Nephron (organoid): Measurements from ENCODE around the gene ZEB2.

ENCODE experiments used
- H3K27ac Mint-ChIP-seq, 3 experiments: 2 replicates each; pipeline ENCODE4 v1.8.0; 2020; ENCODE audit warnings: mixed read lengths in 3 of 3, mild to moderate bottlenecking in 2 of 3, moderate library complexity in 1 of 3
- H3K27me3 Mint-ChIP-seq: 2 replicates; pipeline ENCODE4 v1.8.0; 2021; ENCODE audit warnings: low read depth, mild to moderate bottlenecking, moderate library complexity, mixed read lengths
- H3K36me3 Mint-ChIP-seq: 2 replicates; pipeline ENCODE4 v1.8.0; 2020; ENCODE audit warnings: low read depth, mixed read lengths
- H3K4me1 Mint-ChIP-seq: 2 replicates; pipeline ENCODE4 v1.8.0; 2020; ENCODE audit warnings: mixed read lengths
- H3K4me3 Mint-ChIP-seq, 3 experiments: 2 replicates each; pipeline ENCODE4 v1.8.0; 2020; ENCODE audit warnings: mild to moderate bottlenecking in 3 of 3, mixed read lengths in 3 of 3, moderate library complexity in 2 of 3
- H3K9me3 Mint-ChIP-seq: 2 replicates; pipeline ENCODE4 v1.8.0; 2020; ENCODE audit warnings: mixed read lengths
- TF ChIP-seq, protein P1 (sequence below), 3 experiments: fragments of 200-600 bp; sonication (generic); IDR thresholded peaks; one replicate each; pipeline ENCODE4 v1.5.0; 2021; ENCODE audit warnings: antibody characterized with exemption in 3 of 3; ENCODE audit not compliant: unreplicated experiment in 3 of 3

The ZEB2 gene

DNA sequence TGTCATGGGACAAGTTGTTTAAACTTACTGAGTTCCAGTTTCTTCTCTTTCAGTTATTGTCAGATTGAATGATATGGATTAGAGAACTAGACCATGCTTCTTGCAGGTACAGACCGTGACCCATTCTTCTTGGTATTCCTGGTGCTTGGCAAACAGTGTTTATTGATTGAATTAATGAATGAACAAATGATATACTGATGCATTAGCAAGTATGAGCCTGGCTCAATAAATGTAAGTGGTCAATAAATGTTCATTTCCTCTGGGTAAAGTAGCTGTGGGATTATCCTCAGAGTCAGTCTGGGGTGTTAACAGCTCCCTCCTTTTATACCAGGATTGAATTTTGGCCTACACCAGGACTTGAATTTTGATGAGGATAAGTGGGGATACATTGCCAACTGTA, 160.2 kb downstream of the ZEB2 start:
- Mint-ChIP-seq H3K9me3 (no peaks in the 10 kb centered on the region), H3K27ac (no peak overlapping the region), H3K27me3 (peaks cover 4% of the 10 kb centered on the region), H3K36me3 (no peaks in the 10 kb centered on the region), H3K4me1 (peaks cover 2% of the 10 kb centered on the region), H3K4me3 (no peak overlapping the region)
- TF ChIP-seq, protein P1, sequence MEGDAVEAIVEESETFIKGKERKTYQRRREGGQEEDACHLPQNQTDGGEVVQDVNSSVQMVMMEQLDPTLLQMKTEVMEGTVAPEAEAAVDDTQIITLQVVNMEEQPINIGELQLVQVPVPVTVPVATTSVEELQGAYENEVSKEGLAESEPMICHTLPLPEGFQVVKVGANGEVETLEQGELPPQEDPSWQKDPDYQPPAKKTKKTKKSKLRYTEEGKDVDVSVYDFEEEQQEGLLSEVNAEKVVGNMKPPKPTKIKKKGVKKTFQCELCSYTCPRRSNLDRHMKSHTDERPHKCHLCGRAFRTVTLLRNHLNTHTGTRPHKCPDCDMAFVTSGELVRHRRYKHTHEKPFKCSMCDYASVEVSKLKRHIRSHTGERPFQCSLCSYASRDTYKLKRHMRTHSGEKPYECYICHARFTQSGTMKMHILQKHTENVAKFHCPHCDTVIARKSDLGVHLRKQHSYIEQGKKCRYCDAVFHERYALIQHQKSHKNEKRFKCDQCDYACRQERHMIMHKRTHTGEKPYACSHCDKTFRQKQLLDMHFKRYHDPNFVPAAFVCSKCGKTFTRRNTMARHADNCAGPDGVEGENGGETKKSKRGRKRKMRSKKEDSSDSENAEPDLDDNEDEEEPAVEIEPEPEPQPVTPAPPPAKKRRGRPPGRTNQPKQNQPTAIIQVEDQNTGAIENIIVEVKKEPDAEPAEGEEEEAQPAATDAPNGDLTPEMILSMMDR (IDR thresholded peaks at IDR 0.05; ENCODE audit: unreplicated experiment in 3 of 3) = no peak

DNA sequence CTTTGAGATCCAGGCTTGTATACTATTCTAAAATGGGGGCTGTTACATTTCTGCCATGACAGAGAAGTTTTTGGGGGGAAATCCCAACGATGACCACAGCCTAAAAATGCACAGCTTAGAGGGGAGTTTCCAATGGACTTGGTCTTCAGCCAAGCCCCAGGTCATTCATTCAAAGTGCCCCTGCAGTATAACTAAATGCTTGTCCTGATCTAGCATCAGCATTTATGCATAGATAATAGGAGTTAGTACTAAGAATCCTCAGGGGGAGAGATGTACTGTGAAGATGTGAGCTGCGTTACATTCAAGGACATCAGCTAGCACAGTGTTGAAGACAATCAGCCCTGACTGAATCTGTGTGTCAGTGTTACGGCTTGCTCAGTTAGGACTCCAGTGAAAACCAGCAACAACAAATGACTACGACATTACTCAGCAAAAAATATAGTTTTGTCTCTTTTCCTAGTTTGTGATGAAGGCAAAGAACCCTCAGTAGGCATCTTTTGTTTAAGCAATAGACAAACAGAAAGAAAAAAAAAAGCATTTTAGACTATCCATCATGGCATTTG, 160.9 kb downstream of the ZEB2 start:
- H3K36me3 Mint-ChIP-seq = no peaks in the 10 kb centered on the region
- no peaks in the 10 kb centered on the region for H3K4me1 Mint-ChIP-seq
- H3K9me3 Mint-ChIP-seq = no peaks in the 10 kb centered on the region
- H3K27me3 Mint-ChIP-seq = peaks cover 4% of the 10 kb centered on the region
- no peak overlapping the region for H3K27ac Mint-ChIP-seq
- TF ChIP-seq, protein P1 (IDR thresholded peaks at IDR 0.05; ENCODE audit: unreplicated experiment in 3 of 3) = no peak
- H3K4me3 Mint-ChIP-seq = no peak overlapping the region

- H3K27me3 Mint-ChIP-seq = peaks cover 4% of the 10 kb centered on the region
- TF ChIP-seq, protein P1 (IDR thresholded peaks at IDR 0.05; ENCODE audit: unreplicated experiment in 3 of 3) = no peak
- H3K36me3 Mint-ChIP-seq = no peaks in the 10 kb centered on the region
- no peaks in the 10 kb centered on the region for H3K4me1 Mint-ChIP-seq
- H3K27ac Mint-ChIP-seq = no peak overlapping the region
- H3K9me3 Mint-ChIP-seq = no peaks in the 10 kb centered on the region
- no peak overlapping the region for H3K4me3 Mint-ChIP-seq
These were observed 161.4 kb downstream of the ZEB2 start for GRCh38 chr2:144358374-144358964.

GRCh38 chr2:144357623-144358373, 162.1 kb downstream of the ZEB2 start:
- no peaks in the 10 kb centered on the region for H3K36me3 Mint-ChIP-seq
- H3K9me3 Mint-ChIP-seq = no peaks in the 10 kb centered on the region
- no peak overlapping the region for H3K4me3 Mint-ChIP-seq
- no peak overlapping the region for H3K27ac Mint-ChIP-seq
- H3K4me1 Mint-ChIP-seq = no peaks in the 10 kb centered on the region
- TF ChIP-seq, protein P1 (IDR thresholded peaks at IDR 0.05; ENCODE audit: unreplicated experiment in 3 of 3) = no peak
- peaks cover 3% of the 10 kb centered on the region for H3K27me3 Mint-ChIP-seq

DNA sequence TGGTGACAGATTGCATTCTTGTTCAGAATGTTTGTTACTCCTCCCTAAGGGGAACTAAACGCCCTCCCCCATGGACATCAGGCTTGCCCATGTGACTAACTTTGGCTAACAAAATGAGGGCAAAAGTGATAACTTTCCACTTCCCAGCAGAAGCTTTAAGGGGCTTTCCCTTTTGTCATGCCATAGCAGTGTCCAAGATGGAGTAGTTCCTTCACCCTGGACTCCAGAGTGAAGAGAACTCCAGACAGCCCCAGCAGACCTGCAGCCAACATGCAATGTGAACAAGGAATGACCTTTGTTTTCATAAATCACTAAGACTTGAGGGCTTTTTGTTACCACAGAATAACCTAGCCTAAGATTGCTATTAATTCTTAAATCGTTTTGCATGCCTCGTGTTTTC, 163.5 kb downstream of the ZEB2 start:
- no peak overlapping the region for H3K27ac Mint-ChIP-seq
- no peaks in the 10 kb centered on the region for H3K9me3 Mint-ChIP-seq
- no peak overlapping the region for H3K4me3 Mint-ChIP-seq
- H3K36me3 Mint-ChIP-seq = no peaks in the 10 kb centered on the region
- no peaks in the 10 kb centered on the region for H3K27me3 Mint-ChIP-seq
- no peaks in the 10 kb centered on the region for H3K4me1 Mint-ChIP-seq
- TF ChIP-seq, protein P1 (IDR thresholded peaks at IDR 0.05; ENCODE audit: unreplicated experiment in 3 of 3) = no peak
